ENCODE data around the gene NDUFAB1. TPM values are rescaled to one million over a fixed set of nuclear protein-coding genes. Genes with fewer than 3 reads are reported as not detected.

Gene NDUFAB1
- total and polyA plus RNA-seq, 2 of the 13 experiments (the other 11 are each of a cell fraction or from before 2014, with no cell fraction given): 221 to 601 TPM

DNA sequence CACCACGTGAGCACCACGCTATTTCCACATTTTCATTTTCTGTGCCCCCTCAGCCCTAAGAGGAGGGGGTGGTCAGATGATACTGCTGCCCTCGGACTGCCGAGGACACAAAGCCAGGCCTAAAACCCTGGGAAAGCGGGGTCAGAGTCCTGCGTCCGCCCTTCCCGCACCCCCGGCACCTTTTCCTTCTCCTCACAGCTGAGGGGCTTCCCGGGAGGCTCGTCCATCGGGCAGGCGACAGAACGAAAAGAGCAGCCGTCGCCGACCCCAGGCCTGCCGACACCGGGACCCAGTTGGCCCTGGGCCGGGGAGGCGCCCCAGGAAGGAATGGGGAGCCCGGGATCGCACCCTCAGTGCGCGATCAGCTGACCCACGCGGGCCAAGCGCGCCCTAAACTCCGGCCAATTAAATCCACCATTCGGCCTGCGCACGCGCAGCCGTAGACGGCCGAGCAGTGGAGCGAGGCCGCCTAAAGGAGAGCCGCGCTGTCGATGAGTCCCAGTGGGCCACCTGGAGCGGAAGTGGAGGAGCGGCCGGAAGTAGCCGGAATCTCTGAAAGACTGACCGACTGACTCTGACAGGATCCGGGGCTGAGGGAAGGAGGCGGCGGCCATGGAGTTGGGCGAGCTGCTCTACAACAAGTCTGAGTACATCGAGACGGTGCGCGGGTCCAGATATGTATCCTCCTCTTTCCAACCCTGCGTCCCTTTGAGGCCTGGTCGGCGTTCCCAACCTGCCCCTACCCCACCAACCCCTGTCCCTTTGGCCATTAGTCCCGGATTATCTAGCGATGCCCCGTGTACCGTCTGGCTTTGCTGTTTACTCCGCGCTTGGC lies 45.0 kb upstream of the NDUFAB1 start, which contains the start of the genes DCTN5 and PALB2 (continued):
- TF ChIP-seq, protein P1, sequence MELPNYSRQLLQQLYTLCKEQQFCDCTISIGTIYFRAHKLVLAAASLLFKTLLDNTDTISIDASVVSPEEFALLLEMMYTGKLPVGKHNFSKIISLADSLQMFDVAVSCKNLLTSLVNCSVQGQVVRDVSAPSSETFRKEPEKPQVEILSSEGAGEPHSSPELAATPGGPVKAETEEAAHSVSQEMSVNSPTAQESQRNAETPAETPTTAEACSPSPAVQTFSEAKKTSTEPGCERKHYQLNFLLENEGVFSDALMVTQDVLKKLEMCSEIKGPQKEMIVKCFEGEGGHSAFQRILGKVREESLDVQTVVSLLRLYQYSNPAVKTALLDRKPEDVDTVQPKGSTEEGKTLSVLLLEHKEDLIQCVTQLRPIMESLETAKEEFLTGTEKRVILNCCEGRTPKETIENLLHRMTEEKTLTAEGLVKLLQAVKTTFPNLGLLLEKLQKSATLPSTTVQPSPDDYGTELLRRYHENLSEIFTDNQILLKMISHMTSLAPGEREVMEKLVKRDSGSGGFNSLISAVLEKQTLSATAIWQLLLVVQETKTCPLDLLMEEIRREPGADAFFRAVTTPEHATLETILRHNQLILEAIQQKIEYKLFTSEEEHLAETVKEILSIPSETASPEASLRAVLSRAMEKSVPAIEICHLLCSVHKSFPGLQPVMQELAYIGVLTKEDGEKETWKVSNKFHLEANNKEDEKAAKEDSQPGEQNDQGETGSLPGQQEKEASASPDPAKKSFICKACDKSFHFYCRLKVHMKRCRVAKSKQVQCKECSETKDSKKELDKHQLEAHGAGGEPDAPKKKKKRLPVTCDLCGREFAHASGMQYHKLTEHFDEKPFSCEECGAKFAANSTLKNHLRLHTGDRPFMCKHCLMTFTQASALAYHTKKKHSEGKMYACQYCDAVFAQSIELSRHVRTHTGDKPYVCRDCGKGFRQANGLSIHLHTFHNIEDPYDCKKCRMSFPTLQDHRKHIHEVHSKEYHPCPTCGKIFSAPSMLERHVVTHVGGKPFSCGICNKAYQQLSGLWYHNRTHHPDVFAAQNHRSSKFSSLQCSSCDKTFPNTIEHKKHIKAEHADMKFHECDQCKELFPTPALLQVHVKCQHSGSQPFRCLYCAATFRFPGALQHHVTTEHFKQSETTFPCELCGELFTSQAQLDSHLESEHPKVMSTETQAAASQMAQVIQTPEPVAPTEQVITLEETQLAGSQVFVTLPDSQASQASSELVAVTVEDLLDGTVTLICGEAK (IDR thresholded peaks at IDR 0.05): peak; percentile 88
- TF ChIP-seq, protein P1 (CRISPR knock-in tag; IDR thresholded peaks at IDR 0.05): peak; percentile 65
- TF ChIP-seq, protein P2, sequence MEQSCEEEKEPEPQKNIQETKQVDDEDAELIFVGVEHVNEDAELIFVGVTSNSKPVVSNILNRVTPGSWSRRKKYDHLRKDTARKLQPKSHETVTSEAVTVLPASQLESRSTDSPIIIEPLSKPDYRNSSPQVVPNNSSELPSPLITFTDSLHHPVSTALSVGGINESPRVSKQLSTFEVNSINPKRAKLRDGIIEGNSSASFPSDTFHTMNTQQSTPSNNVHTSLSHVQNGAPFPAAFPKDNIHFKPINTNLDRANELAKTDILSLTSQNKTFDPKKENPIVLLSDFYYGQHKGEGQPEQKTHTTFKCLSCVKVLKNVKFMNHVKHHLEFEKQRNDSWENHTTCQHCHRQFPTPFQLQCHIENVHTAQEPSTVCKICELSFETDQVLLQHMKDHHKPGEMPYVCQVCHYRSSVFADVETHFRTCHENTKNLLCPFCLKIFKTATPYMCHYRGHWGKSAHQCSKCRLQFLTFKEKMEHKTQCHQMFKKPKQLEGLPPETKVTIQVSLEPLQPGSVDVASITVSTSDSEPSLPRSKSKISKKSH (CRISPR knock-in tag; IDR thresholded peaks at IDR 0.05; ENCODE audit: borderline replicate concordance): peak; percentile 99
- TF ChIP-seq, protein P3, sequence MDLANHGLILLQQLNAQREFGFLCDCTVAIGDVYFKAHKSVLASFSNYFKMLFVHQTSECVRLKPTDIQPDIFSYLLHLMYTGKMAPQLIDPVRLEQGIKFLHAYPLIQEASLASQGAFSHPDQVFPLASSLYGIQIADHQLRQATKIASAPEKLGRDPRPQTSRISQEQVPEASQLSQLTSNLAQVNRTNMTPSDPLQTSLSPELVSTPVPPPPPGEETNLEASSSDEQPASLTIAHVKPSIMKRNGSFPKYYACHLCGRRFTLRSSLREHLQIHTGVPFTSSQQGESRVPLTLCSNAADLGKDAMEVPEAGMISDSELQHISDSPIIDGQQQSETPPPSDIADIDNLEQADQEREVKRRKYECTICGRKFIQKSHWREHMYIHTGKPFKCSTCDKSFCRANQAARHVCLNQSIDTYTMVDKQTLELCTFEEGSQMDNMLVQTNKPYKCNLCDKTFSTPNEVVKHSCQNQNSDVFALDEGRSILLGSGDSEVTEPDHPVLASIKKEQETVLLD (CRISPR knock-in tag; IDR thresholded peaks at IDR 0.05; ENCODE audit: low read depth): no peak; the same call in 1 of the 2 replicates
- TF ChIP-seq MXI1 (IDR thresholded peaks at IDR 0.05; ENCODE audit: borderline replicate concordance, low read depth, low read length) (peak; percentile 95), NFE2 (CRISPR knock-in tag; IDR thresholded peaks at IDR 0.05) (peak; percentile 28; the same call in 1 of the 2 replicates), TBX3 (IDR thresholded peaks at IDR 0.05; ENCODE audit: borderline replicate concordance) (peak; percentile 74), SMAD3 (CRISPR knock-in tag; IDR thresholded peaks at IDR 0.05) (peak; percentile 68; the same call in 1 of the 2 replicates), ZFP90 (CRISPR knock-in tag; IDR thresholded peaks at IDR 0.05; ENCODE audit: borderline replicate concordance) (peak; percentile 98)
- TF ChIP-seq, protein P4, sequence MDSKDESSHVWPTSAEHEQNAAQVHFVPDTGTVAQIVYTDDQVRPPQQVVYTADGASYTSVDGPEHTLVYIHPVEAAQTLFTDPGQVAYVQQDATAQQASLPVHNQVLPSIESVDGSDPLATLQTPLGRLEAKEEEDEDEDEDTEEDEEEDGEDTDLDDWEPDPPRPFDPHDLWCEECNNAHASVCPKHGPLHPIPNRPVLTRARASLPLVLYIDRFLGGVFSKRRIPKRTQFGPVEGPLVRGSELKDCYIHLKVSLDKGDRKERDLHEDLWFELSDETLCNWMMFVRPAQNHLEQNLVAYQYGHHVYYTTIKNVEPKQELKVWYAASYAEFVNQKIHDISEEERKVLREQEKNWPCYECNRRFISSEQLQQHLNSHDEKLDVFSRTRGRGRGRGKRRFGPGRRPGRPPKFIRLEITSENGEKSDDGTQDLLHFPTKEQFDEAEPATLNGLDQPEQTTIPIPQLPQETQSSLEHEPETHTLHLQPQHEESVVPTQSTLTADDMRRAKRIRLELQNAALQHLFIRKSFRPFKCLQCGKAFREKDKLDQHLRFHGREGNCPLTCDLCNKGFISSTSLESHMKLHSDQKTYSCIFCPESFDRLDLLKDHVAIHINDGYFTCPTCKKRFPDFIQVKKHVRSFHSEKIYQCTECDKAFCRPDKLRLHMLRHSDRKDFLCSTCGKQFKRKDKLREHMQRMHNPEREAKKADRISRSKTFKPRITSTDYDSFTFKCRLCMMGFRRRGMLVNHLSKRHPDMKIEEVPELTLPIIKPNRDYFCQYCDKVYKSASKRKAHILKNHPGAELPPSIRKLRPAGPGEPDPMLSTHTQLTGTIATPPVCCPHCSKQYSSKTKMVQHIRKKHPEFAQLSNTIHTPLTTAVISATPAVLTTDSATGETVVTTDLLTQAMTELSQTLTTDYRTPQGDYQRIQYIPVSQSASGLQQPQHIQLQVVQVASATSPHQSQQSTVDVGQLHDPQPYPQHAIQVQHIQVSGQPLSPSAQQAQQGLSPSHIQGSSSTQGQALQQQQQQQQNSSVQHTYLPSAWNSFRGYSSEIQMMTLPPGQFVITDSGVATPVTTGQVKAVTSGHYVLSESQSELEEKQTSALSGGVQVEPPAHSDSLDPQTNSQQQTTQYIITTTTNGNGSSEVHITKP (CRISPR knock-in tag; IDR thresholded peaks at IDR 0.05; ENCODE audit: low read depth): 0 out of 2 replicates have a peak, but pooled peaks have one; percentile 64
- TF ChIP-seq, protein P5, sequence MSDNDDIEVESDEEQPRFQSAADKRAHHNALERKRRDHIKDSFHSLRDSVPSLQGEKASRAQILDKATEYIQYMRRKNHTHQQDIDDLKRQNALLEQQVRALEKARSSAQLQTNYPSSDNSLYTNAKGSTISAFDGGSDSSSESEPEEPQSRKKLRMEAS (IDR thresholded peaks at IDR 0.05): peak; percentile 96

Data from HepG2 (cell line).